Astrocyte (in vitro differentiated cells and primary cell): ENCODE data around the gene MIB2. TPM values are rescaled to one million over a fixed set of nuclear protein-coding genes. Genes with fewer than 3 reads are reported as not detected.
A peak's percentile ranks its signal among the peaks of the same experiment; 100 is the strongest.

ENCODE experiments used
- DNase-seq: peaks from one replicate; pipeline ENCODE4 v3.0.0-alpha.2; 2010; ENCODE audit warnings: low read depth
- FAIRE-seq: peaks from 2 replicates; lab custom pipeline; 2011; peaks lifted over from hg19 to GRCh38; lab: Jason Lieb, UNC
- H2AFZ ChIP-seq: 2 replicates; pipeline ENCODE4 v1.6.0; 2012; ENCODE audit warnings: low read depth, low read length, inconsistent platforms
- H3K27ac ChIP-seq: 2 replicates; pipeline ENCODE4 v1.5.1; 2011; ENCODE audit warnings: low read depth, low read length, inconsistent platforms
- H3K27me3 ChIP-seq: 2 replicates; pipeline ENCODE4 v1.6.0; 2011; ENCODE audit warnings: low read length, inconsistent platforms; ENCODE audit not compliant: insufficient read depth
- H3K36me3 ChIP-seq: 2 replicates; pipeline ENCODE4 v1.5.1; 2011; ENCODE audit warnings: low read length, inconsistent platforms; ENCODE audit not compliant: insufficient read depth
- H3K4me1 ChIP-seq: 2 replicates; pipeline ENCODE4 v1.5.1; 2011; ENCODE audit warnings: low read length, inconsistent platforms; ENCODE audit not compliant: insufficient read depth
- H3K4me2 ChIP-seq: 2 replicates; pipeline ENCODE4 v1.6.0; 2012; ENCODE audit warnings: low read length, inconsistent platforms
- H3K4me3 ChIP-seq: 2 replicates; pipeline ENCODE4 v1.5.1; 2011; ENCODE audit warnings: low read depth, mild to moderate bottlenecking, low read length, inconsistent platforms; ENCODE audit not compliant: insufficient read depth
- H3K79me2 ChIP-seq: 2 replicates; pipeline ENCODE4 v1.6.0; 2012; ENCODE audit warnings: mild to moderate bottlenecking, low read length, inconsistent platforms; ENCODE audit not compliant: insufficient read depth
- H3K9ac ChIP-seq: 2 replicates; pipeline ENCODE4 v1.6.0; 2012; ENCODE audit warnings: mild to moderate bottlenecking, low read length, inconsistent platforms
- H3K9me3 ChIP-seq: 2 replicates; pipeline ENCODE4 v1.5.1; 2012; ENCODE audit warnings: low read depth, mild to moderate bottlenecking, low read length, inconsistent platforms; ENCODE audit not compliant: insufficient read depth
- H4K20me1 ChIP-seq: 2 replicates; pipeline ENCODE4 v1.6.0; 2012; ENCODE audit warnings: low read length, inconsistent platforms; ENCODE audit not compliant: insufficient read depth
- H3K27ac Mint-ChIP-seq: one replicate; pipeline ENCODE4 v1.8.0; 2021; ENCODE audit warnings: mild to moderate bottlenecking, mixed read lengths; ENCODE audit not compliant: unreplicated experiment
- H3K27me3 Mint-ChIP-seq: one replicate; pipeline ENCODE4 v1.8.0; 2021; ENCODE audit warnings: low read depth, mixed read lengths; ENCODE audit not compliant: unreplicated experiment
- H3K36me3 Mint-ChIP-seq: one replicate; pipeline ENCODE4 v1.8.0; 2021; ENCODE audit warnings: low read depth, mixed read lengths; ENCODE audit not compliant: unreplicated experiment
- H3K4me1 Mint-ChIP-seq: one replicate; pipeline ENCODE4 v1.8.0; 2021; ENCODE audit warnings: low read depth, mixed read lengths; ENCODE audit not compliant: unreplicated experiment
- H3K4me3 Mint-ChIP-seq: one replicate; pipeline ENCODE4 v1.8.0; 2021; ENCODE audit warnings: mild to moderate bottlenecking, moderate library complexity, mixed read lengths; ENCODE audit not compliant: unreplicated experiment
- H3K9me3 Mint-ChIP-seq: one replicate; pipeline ENCODE4 v1.8.0; 2021; ENCODE audit warnings: mild to moderate bottlenecking, mixed read lengths; ENCODE audit not compliant: unreplicated experiment
- CTCF ChIP-seq: IDR thresholded peaks from 2 replicates; pipeline ENCODE4 v1.5.1; 2011; ENCODE audit warnings: low read depth, mild to moderate bottlenecking, inconsistent platforms, low read length, moderate library complexity; ENCODE audit not compliant: insufficient read depth
- EZH2 ChIP-seq: IDR thresholded peaks from 2 replicates; pipeline ENCODE4 v1.6.1; 2012; ENCODE audit warnings: mild to moderate bottlenecking, low read length, inconsistent platforms; ENCODE audit not compliant: insufficient read depth
- total RNA-seq: library from RNA; stranded (reverse); gene quantifications from 2 replicates; pipeline ENCODE4 v1.2.1, GENCODE V29; 2021

Gene MIB2
- total RNA-seq, 1 donor from 2014 or later = 80.1 TPM

- peak overlapping the region; percentile 92 for H3K4me3 Mint-ChIP-seq
- H3K9ac ChIP-seq = peak overlapping the region; percentile 100
- peak overlapping the region; percentile 51 for H2AFZ ChIP-seq
- peak overlapping the region; percentile 100 for H3K27ac ChIP-seq
- H3K4me2 ChIP-seq = peak overlapping the region; percentile 95
- peaks cover 45% of the 10 kb centered on the region for H3K79me2 ChIP-seq
- H3K27me3 Mint-ChIP-seq = no peaks in the 10 kb centered on the region
- peaks cover 18% of the 10 kb centered on the region for H3K4me1 Mint-ChIP-seq
- FAIRE-seq (no peak), DNase-seq (no peak)
- H4K20me1 ChIP-seq = peaks cover 56% of the 10 kb centered on the region
- no peaks in the 10 kb centered on the region for H3K27me3 ChIP-seq
- H3K9me3 ChIP-seq = no peaks in the 10 kb centered on the region
- peaks cover 24% of the 10 kb centered on the region for H3K4me1 ChIP-seq
- H3K36me3 ChIP-seq = peaks cover 3% of the 10 kb centered on the region
- TF ChIP-seq EZH2 (no peak), CTCF (no peak)
- H3K4me3 ChIP-seq = peak overlapping the region; percentile 77
- H3K27ac Mint-ChIP-seq = peak overlapping the region; percentile 88
- H3K9me3 Mint-ChIP-seq = no peaks in the 10 kb centered on the region
- H3K36me3 Mint-ChIP-seq = peaks cover 8% of the 10 kb centered on the region
These were observed 395 bp upstream of the MIB2 start for GRCh38 chr1:1614954-1615255.

GRCh38 chr1:1616045-1616790 lies 918 bp downstream of the MIB2 start:
- peaks cover 6% of the 10 kb centered on the region for H3K36me3 Mint-ChIP-seq
- peak overlapping the region; percentile 59 for H3K27ac Mint-ChIP-seq
- DNase-seq = no peak

More at GRCh38 chr1:1616045-1616790, 918 bp downstream of the MIB2 start:
- FAIRE-seq = no peak
- Histone ChIP-seq H3K4me1 (peaks cover 24% of the 10 kb centered on the region), H3K27me3 (no peaks in the 10 kb centered on the region), H3K4me2 (peak overlapping the region; percentile 95), H3K27ac (peak overlapping the region; percentile 100), H3K9ac (peak overlapping the region; percentile 100), H3K9me3 (no peaks in the 10 kb centered on the region), H3K79me2 (peaks cover 45% of the 10 kb centered on the region), H4K20me1 (peaks cover 69% of the 10 kb centered on the region), H3K4me3 (peak overlapping the region; percentile 77), H2AFZ (peak overlapping the region; percentile 78), H3K36me3 (peaks cover 3% of the 10 kb centered on the region)
- Mint-ChIP-seq H3K9me3 (no peaks in the 10 kb centered on the region), H3K4me3 (peak overlapping the region; percentile 92), H3K27me3 (no peaks in the 10 kb centered on the region), H3K4me1 (peaks cover 11% of the 10 kb centered on the region)
- TF ChIP-seq EZH2 = no peak
- no peak for TF ChIP-seq CTCF
